LNCaP clone FGC (cell line): ENCODE results near the gene RPS18.

Source experiments
- DNase-seq: peaks from one replicate; pipeline ENCODE4 v3.0.0-alpha.2; 2011; ENCODE audit warnings: low read depth
- H3K4me3 ChIP-seq: 2 replicates; pipeline ENCODE4 v1.5.1; 2011; ENCODE audit warnings: mild to moderate bottlenecking, low read depth, low read length, control low read depth
- TF ChIP-seq, protein P1 (sequence below): IDR thresholded peaks from 2 replicates; pipeline ENCODE4 v1.5.1; 2012; ENCODE audit warnings: mild to moderate bottlenecking; ENCODE audit not compliant: control insufficient read depth, insufficient read depth; ENCODE audit errors: extremely low read depth

Gene RPS18

DNA sequence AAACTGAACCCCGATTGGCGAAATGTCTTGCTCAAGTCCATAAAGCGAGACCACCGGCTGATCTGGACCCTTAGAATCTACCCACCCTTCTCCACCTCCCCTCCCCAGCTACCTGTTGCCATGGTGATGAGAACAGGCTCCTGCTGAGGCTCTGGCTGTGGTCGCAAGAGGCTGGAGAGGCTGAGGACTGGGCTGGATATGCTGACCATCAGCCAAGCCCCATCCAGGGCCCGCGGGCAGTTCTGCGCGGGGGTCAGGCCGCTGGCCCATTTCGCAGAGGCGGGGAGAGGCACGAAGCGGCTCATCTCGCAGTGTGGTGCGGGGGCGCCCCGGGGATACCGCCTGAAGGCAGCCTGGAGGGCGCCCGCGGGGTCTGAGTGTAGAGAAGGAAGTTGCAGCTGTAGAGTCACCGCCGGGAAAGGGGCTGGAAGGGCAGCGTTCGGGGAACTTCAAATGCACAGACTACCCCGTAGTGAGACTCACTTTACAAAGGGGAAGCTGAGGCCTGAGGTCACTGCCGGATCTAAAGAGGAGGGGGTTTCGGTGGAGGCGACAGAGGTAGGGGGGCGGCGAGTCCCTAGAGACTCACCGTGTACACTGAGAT lies 41.3 kb downstream of the RPS18 start:
- TF ChIP-seq, protein P1, sequence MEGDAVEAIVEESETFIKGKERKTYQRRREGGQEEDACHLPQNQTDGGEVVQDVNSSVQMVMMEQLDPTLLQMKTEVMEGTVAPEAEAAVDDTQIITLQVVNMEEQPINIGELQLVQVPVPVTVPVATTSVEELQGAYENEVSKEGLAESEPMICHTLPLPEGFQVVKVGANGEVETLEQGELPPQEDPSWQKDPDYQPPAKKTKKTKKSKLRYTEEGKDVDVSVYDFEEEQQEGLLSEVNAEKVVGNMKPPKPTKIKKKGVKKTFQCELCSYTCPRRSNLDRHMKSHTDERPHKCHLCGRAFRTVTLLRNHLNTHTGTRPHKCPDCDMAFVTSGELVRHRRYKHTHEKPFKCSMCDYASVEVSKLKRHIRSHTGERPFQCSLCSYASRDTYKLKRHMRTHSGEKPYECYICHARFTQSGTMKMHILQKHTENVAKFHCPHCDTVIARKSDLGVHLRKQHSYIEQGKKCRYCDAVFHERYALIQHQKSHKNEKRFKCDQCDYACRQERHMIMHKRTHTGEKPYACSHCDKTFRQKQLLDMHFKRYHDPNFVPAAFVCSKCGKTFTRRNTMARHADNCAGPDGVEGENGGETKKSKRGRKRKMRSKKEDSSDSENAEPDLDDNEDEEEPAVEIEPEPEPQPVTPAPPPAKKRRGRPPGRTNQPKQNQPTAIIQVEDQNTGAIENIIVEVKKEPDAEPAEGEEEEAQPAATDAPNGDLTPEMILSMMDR = no peak
- no peak for DNase-seq
- H3K4me3 ChIP-seq = peak overlapping the region; percentile 76

DNA sequence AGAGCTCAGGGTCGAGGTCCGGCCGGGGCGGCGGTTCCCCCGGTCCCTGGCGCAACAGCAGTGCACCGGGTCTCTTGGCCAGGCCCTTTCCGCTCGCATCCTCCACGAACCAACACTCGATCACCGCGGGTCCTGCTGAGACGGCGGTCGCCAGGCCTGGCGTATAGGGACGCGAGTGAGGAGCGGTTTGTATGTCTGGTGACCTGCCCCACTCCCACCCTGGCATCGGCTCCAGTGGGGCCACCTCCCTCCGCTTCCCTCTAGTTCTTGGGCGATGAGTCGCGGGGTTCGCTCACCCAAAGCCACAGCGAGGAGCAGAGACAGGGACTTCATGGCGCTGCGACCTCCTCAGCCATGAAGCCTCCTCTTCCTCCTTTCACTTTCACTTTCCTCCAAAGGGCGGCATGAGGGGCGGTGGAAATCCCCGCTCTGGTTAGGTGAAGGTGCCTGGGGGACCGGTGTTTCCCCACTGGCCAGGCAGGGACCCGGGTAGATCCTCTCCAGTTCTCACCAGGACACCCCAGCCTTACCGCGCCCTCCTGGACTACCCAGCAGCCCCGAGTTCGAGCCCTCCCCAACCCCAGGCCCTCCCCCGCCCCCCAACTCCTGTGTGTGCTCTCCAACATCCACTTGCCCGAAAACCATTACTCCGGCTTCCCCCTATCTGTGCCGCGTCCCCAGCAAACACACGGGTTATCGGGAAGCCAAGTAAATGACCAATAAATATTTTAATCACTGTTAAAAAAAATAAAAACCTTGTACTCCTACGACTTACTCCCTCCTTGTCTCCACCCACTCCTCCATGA lies 42.0 kb downstream of the RPS18 start, which contains the start of gene TAPBP:
TSS of gene TAPBP (minus strand) at position 370 of the 806 bp plus-strand sequence. CDS start at position 333, 37 bp downstream.
- TF ChIP-seq, protein P1 = no peak
- peak within 1 kb of the TSS; percentile 76 for H3K4me3 ChIP-seq
- DNase-seq = no peak

GRCh38 chr6:33314515-33314942 lies 42.7 kb downstream of the RPS18 start:
- TF ChIP-seq, protein P1 = no peak
- H3K4me3 ChIP-seq = peak overlapping the region; percentile 76
- DNase-seq = no peak

DNA sequence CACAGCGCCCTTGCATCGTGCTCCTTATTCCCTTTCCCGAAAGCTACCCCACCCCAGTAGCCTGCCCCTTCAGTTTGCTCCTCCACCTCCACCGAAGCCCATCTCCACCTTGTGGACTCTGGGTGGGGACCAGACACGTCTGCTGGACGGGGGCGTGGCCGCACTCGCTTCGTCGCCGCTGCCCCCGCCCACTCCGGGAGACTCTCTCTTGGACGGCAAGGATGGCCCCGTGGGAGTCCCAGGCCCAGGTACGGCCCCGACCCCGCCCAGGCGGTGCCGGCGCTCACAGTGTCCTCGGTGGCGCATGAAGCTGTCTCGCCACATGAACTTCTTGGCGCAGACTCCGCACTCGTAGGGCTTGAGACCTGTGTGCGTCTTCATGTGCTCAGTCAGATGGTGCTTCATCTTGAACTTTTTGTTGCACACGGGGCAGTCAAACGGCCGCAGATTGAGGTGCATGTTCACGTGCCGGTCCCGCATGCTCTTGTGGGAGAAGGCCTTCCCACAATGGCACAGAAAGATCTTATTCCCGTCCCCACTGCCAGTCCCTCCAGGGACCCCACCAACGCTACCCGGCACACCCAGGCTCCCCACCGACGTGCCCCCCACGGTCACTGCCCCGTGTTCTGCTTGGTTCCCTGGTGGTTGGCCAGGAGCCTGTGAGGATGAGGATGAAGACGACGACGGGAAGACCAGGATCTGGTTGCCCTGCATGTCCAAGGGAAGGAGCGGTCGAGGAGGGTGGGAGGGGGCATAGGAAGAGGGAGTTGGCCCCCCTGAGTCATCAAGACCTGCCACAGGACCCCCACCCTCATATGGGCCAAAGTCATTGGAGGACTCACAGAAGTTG lies 43.3 kb downstream of the RPS18 start:
- H3K4me3 ChIP-seq = peak overlapping the region; percentile 76
- DNase-seq = no peak
- TF ChIP-seq, protein P1 = no peak

DNA sequence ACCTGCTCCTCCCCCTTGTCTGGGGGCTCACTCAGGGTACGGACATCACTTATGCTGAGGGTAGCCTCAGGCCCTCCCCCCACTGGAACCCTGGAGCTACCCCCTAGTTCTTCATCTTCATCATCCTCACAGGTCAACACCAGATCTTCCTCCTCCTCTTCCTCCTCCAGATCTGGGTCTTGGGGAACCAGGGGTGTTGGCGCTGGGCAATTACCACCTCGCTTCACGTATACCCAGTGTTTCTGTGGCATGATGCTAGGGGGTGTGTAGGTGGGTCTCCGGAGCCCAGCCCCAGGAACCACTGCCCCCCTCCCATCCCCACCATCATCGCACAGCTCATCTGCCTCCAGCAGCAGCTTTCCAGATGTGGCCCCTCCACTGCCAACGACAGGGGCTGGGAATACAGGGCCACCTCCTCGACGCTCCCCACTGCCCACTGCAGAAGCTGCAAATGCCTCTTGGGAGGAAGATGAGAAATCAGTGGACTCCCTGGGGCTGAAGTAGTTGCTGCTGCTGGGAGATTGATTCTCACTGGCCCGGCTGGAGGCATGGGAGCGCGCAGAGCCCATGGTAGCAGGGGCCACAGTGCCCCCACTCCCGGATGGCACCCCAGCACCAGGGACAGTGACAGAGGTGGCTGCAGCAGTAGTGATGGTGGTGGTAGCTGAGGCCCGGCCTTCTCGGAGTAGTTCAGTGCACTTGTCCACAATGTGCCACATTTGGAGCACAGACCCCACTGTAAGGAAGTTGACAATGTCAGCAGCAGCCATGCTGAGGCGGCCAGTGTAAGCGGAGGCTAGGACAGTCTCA lies 44.1 kb downstream of the RPS18 start:
- H3K4me3 ChIP-seq = no peak overlapping the region
- DNase-seq = no peak
- TF ChIP-seq, protein P1 = no peak

GRCh38 chr6:33316603-33317418 lies 44.9 kb downstream of the RPS18 start:
- TF ChIP-seq, protein P1 = no peak
- peak overlapping the region; percentile 47 for H3K4me3 ChIP-seq
- DNase-seq = no peak
